WERI-Rb-1 (cell line): ENCODE data around the gene CMIP.

Experiments used
- DNase-seq: peaks from one replicate; pipeline ENCODE4 v3.0.0-alpha.2; 2020
- H3K27ac ChIP-seq: fragments of 250-450 bp; sonication (Bioruptor Pico); 2 replicates; pipeline ENCODE4 v1.5.1; 2020; ENCODE audit warnings: mild to moderate bottlenecking, moderate library complexity
- H3K27me3 ChIP-seq: fragments of 250-450 bp; sonication (Bioruptor Pico); 2 replicates; pipeline ENCODE4 v1.5.1; 2021; ENCODE audit warnings: mild to moderate bottlenecking, low read depth, moderate library complexity; ENCODE audit not compliant: insufficient read depth, severe bottlenecking
- H3K36me3 ChIP-seq: fragments of 250-450 bp; sonication (Bioruptor Pico); 2 replicates; pipeline ENCODE4 v1.5.1; 2020; ENCODE audit warnings: mild to moderate bottlenecking, moderate library complexity
- H3K4me3 ChIP-seq: 2 replicates; pipeline ENCODE4 v1.5.1; 2011; ENCODE audit warnings: low read depth, mild to moderate bottlenecking, control low read depth, low read length
- H3K9me3 ChIP-seq: fragments of 250-450 bp; sonication (Bioruptor Pico); 2 replicates; pipeline ENCODE4 v1.5.1; 2021; ENCODE audit warnings: mild to moderate bottlenecking, moderate library complexity; ENCODE audit not compliant: severe bottlenecking
- CTCF ChIP-seq: IDR thresholded peaks from 2 replicates; pipeline ENCODE4 v1.5.1; 2011; ENCODE audit warnings: low read depth, mild to moderate bottlenecking, control low read depth, inconsistent platforms, low read length

CMIP gene

GRCh38 chr16:81585785-81586184 lies 141.2 kb downstream of the CMIP start:
- DNase-seq = peak; percentile 15
- TF ChIP-seq CTCF = peak; percentile 41; the same call in 1 of the 2 replicates

DNA sequence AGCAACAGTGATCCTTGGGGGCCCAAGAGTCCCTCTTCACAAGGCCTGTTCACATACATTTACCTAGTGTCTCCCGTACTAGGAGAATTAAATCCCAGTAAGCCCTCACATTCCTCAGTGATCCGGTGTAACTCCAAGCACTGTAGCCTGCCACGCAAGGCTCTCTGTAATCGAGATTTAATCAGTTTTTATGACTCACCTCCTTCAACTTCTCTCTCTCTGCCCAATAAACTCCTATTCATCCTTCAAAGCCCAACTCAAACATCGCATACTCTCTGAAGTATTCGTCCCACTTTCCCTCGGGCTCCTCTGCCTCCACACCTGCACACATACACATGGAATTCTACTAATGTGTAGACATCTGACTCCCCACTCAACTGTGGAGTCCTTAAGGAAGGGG lies 141.8 kb downstream of the CMIP start:
- no peak overlapping the region for H3K4me3 ChIP-seq
- no peak overlapping the region for H3K27ac ChIP-seq
- H3K27me3 ChIP-seq = no peaks in the 10 kb centered on the region
- TF ChIP-seq CTCF = no peak
- no peak for DNase-seq
- H3K36me3 ChIP-seq = no peaks in the 10 kb centered on the region
- no peaks in the 10 kb centered on the region for H3K9me3 ChIP-seq

More at GRCh38 chr16:81585785-81586184, 141.2 kb downstream of the CMIP start:
- Histone ChIP-seq H3K27me3 (no peaks in the 10 kb centered on the region), H3K4me3 (no peak overlapping the region), H3K27ac (no peak overlapping the region), H3K9me3 (no peaks in the 10 kb centered on the region), H3K36me3 (no peaks in the 10 kb centered on the region)

GRCh38 chr16:81586977-81587625 lies 142.5 kb downstream of the CMIP start:
- Histone ChIP-seq H3K36me3 (no peaks in the 10 kb centered on the region), H3K9me3 (no peaks in the 10 kb centered on the region), H3K27me3 (no peaks in the 10 kb centered on the region), H3K4me3 (no peak overlapping the region), H3K27ac (no peak overlapping the region)
- TF ChIP-seq CTCF = no peak
- no peak for DNase-seq

GRCh38 chr16:81587626-81588160 lies 143.1 kb downstream of the CMIP start:
- H3K36me3 ChIP-seq = no peaks in the 10 kb centered on the region
- H3K27ac ChIP-seq = no peak overlapping the region
- no peak for TF ChIP-seq CTCF
- no peaks in the 10 kb centered on the region for H3K27me3 ChIP-seq
- H3K4me3 ChIP-seq = no peak overlapping the region
- H3K9me3 ChIP-seq = no peaks in the 10 kb centered on the region
- DNase-seq = no peak

GRCh38 chr16:81588326-81589081 lies 143.9 kb downstream of the CMIP start:
- H3K36me3 ChIP-seq = no peaks in the 10 kb centered on the region

More at GRCh38 chr16:81588326-81589081, 143.9 kb downstream of the CMIP start:
- Histone ChIP-seq H3K27ac (no peak overlapping the region), H3K4me3 (no peak overlapping the region), H3K9me3 (no peaks in the 10 kb centered on the region), H3K27me3 (no peaks in the 10 kb centered on the region)
- no peak for TF ChIP-seq CTCF
- no peak for DNase-seq
